DND-41 (cell line): ENCODE measurements around the gene SIL1.

Experiments
- ATAC-seq: fragments of 200-7000 bp; cut with Tn5 transposase; 3 replicates; pipeline ENCODE4 v1.9.1; 2021; ENCODE audit warnings: low read depth; ENCODE audit not compliant: insufficient read depth
- DNase-seq: peaks from one replicate; pipeline ENCODE4 v3.0.0-alpha.2; 2020
- H2AFZ ChIP-seq: 2 replicates; pipeline ENCODE4 v1.6.0; 2012; ENCODE audit warnings: low read depth, low read length
- H3K27ac ChIP-seq: 2 replicates; pipeline ENCODE4 v1.5.1; 2012; ENCODE audit warnings: low read length, inconsistent platforms
- H3K27me3 ChIP-seq: fragments of 200-600 bp; sonication (generic); 2 replicates; pipeline ENCODE4 v1.6.0; 2012; ENCODE audit warnings: low read length, mild to moderate bottlenecking, inconsistent platforms; ENCODE audit not compliant: insufficient read depth, poor library complexity
- H3K36me3 ChIP-seq: 2 replicates; pipeline ENCODE4 v1.5.1; 2012; ENCODE audit warnings: low read length, inconsistent platforms; ENCODE audit not compliant: insufficient read depth
- H3K4me1 ChIP-seq: 2 replicates; pipeline ENCODE4 v1.5.1; 2012; ENCODE audit warnings: mild to moderate bottlenecking, low read length; ENCODE audit not compliant: insufficient read depth
- H3K4me2 ChIP-seq: 2 replicates; pipeline ENCODE4 v1.6.0; 2012; ENCODE audit warnings: mild to moderate bottlenecking, moderate library complexity, low read length, inconsistent platforms; ENCODE audit not compliant: insufficient read depth
- H3K4me3 ChIP-seq, 2 experiments: fragments of 200-600 bp in 1 of 2; shearing (Covaris generic) in 1 of 2; 2 replicates each; pipeline ENCODE4 v1.5.1; 2012 to 2016; ENCODE audit warnings: inconsistent platforms in 2 of 2, low read length in 2 of 2, mild to moderate bottlenecking in 2 of 2, low read depth in 1 of 2, moderate library complexity in 1 of 2
- H3K79me2 ChIP-seq: 2 replicates; pipeline ENCODE4 v1.6.0; 2012; ENCODE audit warnings: low read length, inconsistent platforms; ENCODE audit not compliant: insufficient read depth
- H3K9ac ChIP-seq: 2 replicates; pipeline ENCODE4 v1.6.0; 2012; ENCODE audit warnings: low read depth, mild to moderate bottlenecking, inconsistent platforms, low read length, moderate library complexity
- H3K9me3 ChIP-seq: 2 replicates; pipeline ENCODE4 v1.5.1; 2012; ENCODE audit warnings: low read length, moderate library complexity, mild to moderate bottlenecking, inconsistent platforms; ENCODE audit not compliant: insufficient read depth, severe bottlenecking
- H4K20me1 ChIP-seq: 2 replicates; pipeline ENCODE4 v1.6.0; 2012; ENCODE audit warnings: low read length; ENCODE audit not compliant: insufficient read depth
- EZH2 ChIP-seq: IDR thresholded peaks from 3 replicates; pipeline ENCODE4 v1.6.1; 2012; ENCODE audit warnings: borderline replicate concordance, low read depth, mild to moderate bottlenecking, moderate library complexity, low read length, inconsistent platforms; ENCODE audit not compliant: severe bottlenecking
- TF ChIP-seq, protein P1 (sequence below): IDR thresholded peaks from 2 replicates; pipeline ENCODE4 v1.5.1; 2012; ENCODE audit warnings: borderline replicate concordance, low read length, moderate library complexity, mild to moderate bottlenecking; ENCODE audit not compliant: poor library complexity, severe bottlenecking; ENCODE audit errors: extremely low read depth

Gene SIL1

DNA sequence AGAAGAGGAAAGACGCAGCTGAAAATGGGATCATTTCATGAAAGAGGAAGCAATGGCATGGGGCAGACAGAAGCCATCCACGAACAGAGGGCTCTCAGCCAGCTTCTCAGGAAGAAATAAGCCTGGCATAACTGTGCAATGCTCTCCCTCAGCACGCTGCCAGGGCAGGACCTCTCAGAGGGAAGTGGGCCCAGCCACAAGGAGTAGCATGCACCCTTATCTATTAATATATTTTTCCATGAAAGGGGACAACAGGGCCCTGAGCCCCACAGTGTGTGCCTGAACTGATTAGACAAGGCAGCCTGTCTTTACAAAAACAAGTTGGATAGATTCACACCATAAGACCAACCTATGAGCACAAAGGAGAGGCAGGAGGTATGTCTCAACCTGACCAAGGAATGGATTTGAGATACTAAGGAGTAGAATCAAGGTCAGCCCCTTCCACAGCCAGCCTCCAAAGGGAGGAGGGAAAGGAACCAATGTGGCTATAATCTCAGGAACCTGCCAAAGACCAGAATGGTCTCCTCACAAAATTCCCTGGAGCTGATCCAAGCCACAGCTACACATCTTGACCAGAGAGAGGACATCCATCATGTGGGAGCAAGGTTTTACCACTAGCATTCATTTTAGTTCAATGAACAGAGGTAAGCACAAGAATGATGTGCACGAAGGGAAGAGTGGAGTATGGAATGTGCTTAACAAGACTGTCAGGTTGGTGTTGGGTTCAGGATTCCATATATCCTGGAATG, 154.8 kb downstream of the SIL1 start:
- Histone ChIP-seq H3K4me2 (no peak overlapping the region), H4K20me1 (no peaks in the 10 kb centered on the region), H3K9ac (no peak overlapping the region), H3K36me3 (0 out of 2 replicates have a peak, but pooled peaks cover 8% of the 10 kb centered on the region), H3K27me3 (no peaks in the 10 kb centered on the region), H2AFZ (no peak overlapping the region), H3K9me3 (no peaks in the 10 kb centered on the region), H3K4me3 (no peak overlapping the region), H3K4me1 (no peaks in the 10 kb centered on the region), H3K27ac (no peak overlapping the region), H3K79me2 (no peaks in the 10 kb centered on the region)
- TF ChIP-seq, protein P1, sequence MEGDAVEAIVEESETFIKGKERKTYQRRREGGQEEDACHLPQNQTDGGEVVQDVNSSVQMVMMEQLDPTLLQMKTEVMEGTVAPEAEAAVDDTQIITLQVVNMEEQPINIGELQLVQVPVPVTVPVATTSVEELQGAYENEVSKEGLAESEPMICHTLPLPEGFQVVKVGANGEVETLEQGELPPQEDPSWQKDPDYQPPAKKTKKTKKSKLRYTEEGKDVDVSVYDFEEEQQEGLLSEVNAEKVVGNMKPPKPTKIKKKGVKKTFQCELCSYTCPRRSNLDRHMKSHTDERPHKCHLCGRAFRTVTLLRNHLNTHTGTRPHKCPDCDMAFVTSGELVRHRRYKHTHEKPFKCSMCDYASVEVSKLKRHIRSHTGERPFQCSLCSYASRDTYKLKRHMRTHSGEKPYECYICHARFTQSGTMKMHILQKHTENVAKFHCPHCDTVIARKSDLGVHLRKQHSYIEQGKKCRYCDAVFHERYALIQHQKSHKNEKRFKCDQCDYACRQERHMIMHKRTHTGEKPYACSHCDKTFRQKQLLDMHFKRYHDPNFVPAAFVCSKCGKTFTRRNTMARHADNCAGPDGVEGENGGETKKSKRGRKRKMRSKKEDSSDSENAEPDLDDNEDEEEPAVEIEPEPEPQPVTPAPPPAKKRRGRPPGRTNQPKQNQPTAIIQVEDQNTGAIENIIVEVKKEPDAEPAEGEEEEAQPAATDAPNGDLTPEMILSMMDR, result no peak
- no peak for TF ChIP-seq EZH2
- ATAC-seq, result no peak
- no peak for DNase-seq

DNA sequence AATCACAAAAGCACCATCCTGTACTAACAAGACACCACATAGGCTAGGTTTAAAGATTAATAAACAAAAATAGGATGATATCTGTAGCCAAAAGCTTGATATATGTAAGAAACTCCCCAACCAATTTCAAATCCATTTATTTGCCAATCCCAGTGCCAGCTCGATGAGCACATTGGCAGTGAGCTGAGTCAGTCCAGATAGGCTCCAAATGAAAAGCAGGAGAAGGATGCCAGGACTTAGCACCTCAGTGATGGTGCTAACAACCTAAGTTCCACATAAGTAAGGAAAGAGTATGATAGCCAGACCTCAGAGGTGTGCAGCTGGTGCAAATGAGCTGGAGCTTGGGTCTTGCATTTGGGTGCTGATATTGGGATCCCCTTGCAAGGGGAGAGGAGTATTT, 158.1 kb downstream of the SIL1 start:
- no peaks in the 10 kb centered on the region for H4K20me1 ChIP-seq
- DNase-seq, result no peak

GRCh38 chr5:139038613-139039305, 159.4 kb downstream of the SIL1 start:
- Histone ChIP-seq H3K9ac (no peak overlapping the region), H3K79me2 (no peaks in the 10 kb centered on the region), H2AFZ (no peak overlapping the region), H3K4me2 (no peak overlapping the region), H3K27me3 (no peaks in the 10 kb centered on the region), H3K4me1 (no peaks in the 10 kb centered on the region), H3K9me3 (no peaks in the 10 kb centered on the region), H4K20me1 (no peaks in the 10 kb centered on the region), H3K36me3 (0 out of 2 replicates have a peak, but pooled peaks cover 4% of the 10 kb centered on the region), H3K27ac (no peak overlapping the region), H3K4me3 (no peak overlapping the region)
- TF ChIP-seq, protein P1, result no peak
- TF ChIP-seq EZH2, result no peak
- no peak for DNase-seq
- ATAC-seq, result no peak

More for the DNA sequence above, 158.1 kb downstream of the SIL1 start:
- Histone ChIP-seq H3K9me3 (no peaks in the 10 kb centered on the region), H3K4me2 (no peak overlapping the region), H3K4me3 (no peak overlapping the region), H3K36me3 (0 out of 2 replicates have a peak, but pooled peaks cover 4% of the 10 kb centered on the region), H3K79me2 (no peaks in the 10 kb centered on the region), H3K27ac (no peak overlapping the region), H2AFZ (no peak overlapping the region), H3K27me3 (no peaks in the 10 kb centered on the region), H3K9ac (no peak overlapping the region), H3K4me1 (no peaks in the 10 kb centered on the region)
- no peak for TF ChIP-seq EZH2
- TF ChIP-seq, protein P1, result no peak
- ATAC-seq, result no peak
